ENCODE data around the gene ZFAND6. TPM values are rescaled to one million over a fixed set of nuclear protein-coding genes. Genes with fewer than 3 reads are reported as not detected.

The ZFAND6 gene
- total RNA-seq, 2 donors from 2014 or later = 85.1 to 146 TPM

DNA sequence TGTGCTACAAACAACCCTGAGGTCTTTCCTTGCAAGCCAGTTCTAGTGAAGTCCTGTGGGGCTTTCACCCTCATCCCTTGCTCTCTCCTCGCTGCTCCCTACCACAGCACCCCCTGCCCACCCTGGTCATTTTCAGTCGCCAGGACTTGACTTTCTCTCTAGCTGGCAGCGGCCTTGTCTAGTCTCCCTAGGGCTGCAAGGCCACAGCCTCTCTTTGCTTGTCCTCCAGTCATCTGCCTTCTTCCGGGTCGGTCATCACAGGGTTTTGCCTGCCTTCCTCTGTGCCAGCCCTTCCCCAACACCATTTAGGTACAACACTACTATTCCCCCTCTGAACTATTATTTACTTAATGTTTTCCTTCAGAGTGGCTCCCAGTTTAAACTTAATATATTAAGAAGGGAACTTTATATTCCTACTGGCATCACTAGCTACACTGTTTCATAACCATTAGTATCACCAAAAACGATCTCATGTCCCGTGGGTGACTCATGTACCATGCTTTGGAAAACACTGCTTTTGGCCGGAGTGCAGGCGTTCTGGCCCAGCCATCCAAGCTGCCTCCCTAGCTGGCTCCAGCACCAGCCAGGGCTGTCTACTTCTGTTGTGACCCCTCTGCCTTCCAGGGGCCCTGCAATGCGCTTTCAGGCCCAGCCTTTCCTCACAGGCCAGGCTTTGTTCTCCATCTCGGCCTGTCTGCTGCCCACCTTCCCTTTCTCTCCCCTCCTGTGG lies 114.7 kb downstream of the ZFAND6 start:
- Histone ChIP-seq H3K27ac (peak overlapping the region in 1 of 2 donors; percentile 39), H3K27me3 (no peaks in the 10 kb centered on the region), H3K9me3 (no peaks in the 10 kb centered on the region), H3K4me1 (no peaks in the 10 kb centered on the region), H3K36me3 (no peaks in the 10 kb centered on the region), H3K4me3 (no peak overlapping the region)
- DNase-seq (ENCODE audit: low spot score) = no peak
- TF ChIP-seq, protein P1, sequence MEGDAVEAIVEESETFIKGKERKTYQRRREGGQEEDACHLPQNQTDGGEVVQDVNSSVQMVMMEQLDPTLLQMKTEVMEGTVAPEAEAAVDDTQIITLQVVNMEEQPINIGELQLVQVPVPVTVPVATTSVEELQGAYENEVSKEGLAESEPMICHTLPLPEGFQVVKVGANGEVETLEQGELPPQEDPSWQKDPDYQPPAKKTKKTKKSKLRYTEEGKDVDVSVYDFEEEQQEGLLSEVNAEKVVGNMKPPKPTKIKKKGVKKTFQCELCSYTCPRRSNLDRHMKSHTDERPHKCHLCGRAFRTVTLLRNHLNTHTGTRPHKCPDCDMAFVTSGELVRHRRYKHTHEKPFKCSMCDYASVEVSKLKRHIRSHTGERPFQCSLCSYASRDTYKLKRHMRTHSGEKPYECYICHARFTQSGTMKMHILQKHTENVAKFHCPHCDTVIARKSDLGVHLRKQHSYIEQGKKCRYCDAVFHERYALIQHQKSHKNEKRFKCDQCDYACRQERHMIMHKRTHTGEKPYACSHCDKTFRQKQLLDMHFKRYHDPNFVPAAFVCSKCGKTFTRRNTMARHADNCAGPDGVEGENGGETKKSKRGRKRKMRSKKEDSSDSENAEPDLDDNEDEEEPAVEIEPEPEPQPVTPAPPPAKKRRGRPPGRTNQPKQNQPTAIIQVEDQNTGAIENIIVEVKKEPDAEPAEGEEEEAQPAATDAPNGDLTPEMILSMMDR (IDR thresholded peaks at IDR 0.05) = no peak

- H3K4me3 ChIP-seq = no peak overlapping the region
- H3K4me1 ChIP-seq = no peaks in the 10 kb centered on the region
- no peak overlapping the region for H3K27ac ChIP-seq
- TF ChIP-seq, protein P1 (IDR thresholded peaks at IDR 0.05) = no peak
- no peaks in the 10 kb centered on the region for H3K9me3 ChIP-seq
- H3K27me3 ChIP-seq = no peaks in the 10 kb centered on the region
- H3K36me3 ChIP-seq = no peaks in the 10 kb centered on the region
- no peak for DNase-seq (ENCODE audit: low spot score)
Observed at GRCh38 chr15:80175436-80175835, 116.0 kb downstream of the ZFAND6 start.

GRCh38 chr15:80176443-80176842 lies 117.0 kb downstream of the ZFAND6 start:
- peaks cover 6% of the 10 kb centered on the region for H3K36me3 ChIP-seq
- TF ChIP-seq, protein P1 (IDR thresholded peaks at IDR 0.05) = no peak
- H3K27ac ChIP-seq = no peak overlapping the region
- no peaks in the 10 kb centered on the region for H3K9me3 ChIP-seq
- H3K4me1 ChIP-seq = no peaks in the 10 kb centered on the region
- H3K4me3 ChIP-seq = no peak overlapping the region
- no peak for DNase-seq (ENCODE audit: low spot score)
- no peaks in the 10 kb centered on the region for H3K27me3 ChIP-seq

DNA sequence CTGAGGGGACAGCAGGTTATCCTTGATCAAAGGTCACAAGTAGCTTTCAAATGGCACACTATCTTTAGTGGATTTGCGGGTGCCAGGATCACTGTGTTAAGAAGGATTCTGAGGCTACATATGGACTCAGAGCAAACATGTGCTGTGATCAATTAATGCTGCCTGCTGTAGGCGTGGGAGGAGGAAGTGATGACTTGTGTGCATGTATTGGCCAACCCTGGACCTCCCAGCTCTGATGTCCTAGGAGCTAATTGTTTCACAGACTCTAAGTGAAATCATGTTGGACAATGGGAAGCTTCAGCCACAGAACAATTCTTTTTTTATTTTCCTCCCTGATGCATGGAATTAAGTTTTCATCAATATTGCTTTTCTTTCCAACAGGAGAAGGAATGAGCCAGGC lies 117.7 kb downstream of the ZFAND6 start:
- no peaks in the 10 kb centered on the region for H3K9me3 ChIP-seq
- DNase-seq (ENCODE audit: low spot score) = no peak
- TF ChIP-seq, protein P1 (IDR thresholded peaks at IDR 0.05) = no peak
- H3K36me3 ChIP-seq = peaks cover 13% of the 10 kb centered on the region
- no peak overlapping the region for H3K4me3 ChIP-seq
- no peaks in the 10 kb centered on the region for H3K27me3 ChIP-seq
- H3K4me1 ChIP-seq = no peaks in the 10 kb centered on the region
- no peak overlapping the region for H3K27ac ChIP-seq

DNA sequence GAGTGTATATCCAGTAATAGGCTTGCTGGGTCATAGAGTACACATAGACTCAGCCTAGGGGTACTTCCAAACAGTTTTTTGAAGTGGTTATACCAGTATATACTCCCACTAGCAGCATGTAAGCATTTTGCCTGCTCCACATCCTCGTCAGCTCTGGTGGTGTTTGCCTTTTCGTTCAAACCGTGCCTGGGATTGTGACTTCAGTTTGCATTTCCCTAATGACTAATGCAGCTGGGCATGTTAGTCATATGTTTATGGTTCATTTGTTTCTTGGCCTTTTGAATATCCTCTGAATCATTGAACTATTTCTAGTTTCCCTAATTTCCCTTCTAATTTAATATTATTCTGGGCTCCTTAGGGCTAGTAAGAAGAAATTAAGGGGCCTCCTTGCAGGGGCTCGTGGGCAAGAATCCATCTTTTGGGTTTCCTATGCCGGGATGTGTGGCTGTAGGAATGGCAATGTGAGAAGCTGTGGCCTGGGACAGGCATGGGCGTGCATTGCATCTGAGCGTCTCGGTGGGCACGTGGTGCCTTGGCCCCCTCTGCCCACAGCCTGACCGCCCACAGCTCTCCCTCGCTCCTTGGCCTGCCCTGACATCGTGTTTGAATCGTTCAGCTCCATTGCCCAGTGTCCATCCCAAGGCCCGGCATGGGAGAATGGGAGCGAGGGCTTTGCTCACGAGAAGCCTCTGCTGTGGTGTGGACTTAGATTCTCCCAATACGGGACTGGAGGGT lies 119.7 kb downstream of the ZFAND6 start:
- no peak for DNase-seq (ENCODE audit: low spot score)
- no peaks in the 10 kb centered on the region for H3K27me3 ChIP-seq
- H3K4me3 ChIP-seq = no peak overlapping the region
- H3K36me3 ChIP-seq = peaks cover 13% of the 10 kb centered on the region
- no peaks in the 10 kb centered on the region for H3K9me3 ChIP-seq
- H3K27ac ChIP-seq = no peak overlapping the region
- TF ChIP-seq, protein P1 (IDR thresholded peaks at IDR 0.05) = no peak
- H3K4me1 ChIP-seq = peaks cover 0 to 11% of the 10 kb centered on the region in 2 donors

Measured in right atrium auricular region (tissue), 2 donors.